ENCODE measurements around the gene ZNF527. TPM values are rescaled to one million over a fixed set of nuclear protein-coding genes. Genes with fewer than 3 reads are reported as not detected.
A peak's percentile ranks its signal among the peaks of the same experiment; 100 is the strongest.

ZNF527 gene
- total and polyA plus RNA-seq, 9 of the 15 experiments (the other 6 are each of a cell fraction or from before 2014, with no cell fraction given), result 0.18 to 1.4 (median 0.86) TPM

DNA sequence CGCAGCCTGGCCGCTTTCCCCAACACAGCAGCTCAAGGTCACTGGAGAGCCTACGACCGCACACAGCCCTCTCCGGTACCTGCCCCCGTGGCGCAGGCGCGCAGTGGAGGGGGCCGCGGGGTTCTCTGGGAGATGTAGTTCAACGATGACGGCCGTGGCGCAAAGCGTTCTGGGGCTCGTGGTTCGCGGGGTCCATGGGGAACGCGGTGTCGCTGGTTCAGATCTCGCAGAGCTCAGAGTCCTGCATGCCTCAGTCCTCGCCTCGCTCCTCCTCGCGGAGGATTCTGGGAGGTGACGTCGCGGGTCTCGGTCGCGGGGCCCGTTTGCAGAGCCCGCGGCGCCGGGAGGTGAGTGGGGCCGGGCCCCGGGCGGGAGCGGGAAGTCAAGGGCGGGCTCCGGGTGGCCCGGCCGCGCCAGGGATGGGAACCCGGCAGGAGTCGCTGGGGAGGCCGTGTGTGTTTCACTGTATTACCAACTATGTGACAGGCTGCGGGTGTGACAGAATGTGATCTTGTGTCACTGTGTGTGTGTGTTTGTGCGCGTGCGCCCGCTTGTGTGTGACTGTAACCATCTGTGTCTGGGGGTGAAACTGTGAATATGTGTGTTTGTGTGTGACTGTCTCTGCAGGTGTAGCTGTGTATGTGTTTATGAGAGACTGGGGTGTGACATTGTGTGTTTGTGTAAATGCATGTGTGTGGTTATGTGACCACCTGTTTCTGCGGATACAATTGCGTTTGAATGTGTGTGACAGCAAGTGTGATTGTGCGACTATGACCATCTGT is at the start of gene ZNF527 (continued):
- TF ChIP-seq CTCF (IDR thresholded peaks at IDR 0.05 in 2 of 3, conservative IDR thresholded peaks at IDR 0.05 in 1 of 3; ENCODE audit: insufficient read depth in 2 of 3, low read depth in 1 of 3, low read length in 3 of 3) (no peak), ZNF134 (CRISPR knock-in tag; conservative IDR thresholded peaks at IDR 0.05) (no peak), TAL1 (IDR thresholded peaks at IDR 0.05) (no peak), GMEB1 (CRISPR knock-in tag; IDR thresholded peaks at IDR 0.05) (peak; percentile 56; the same call in 1 of the 2 replicates), THRAP3 (IDR thresholded peaks at IDR 0.05; ENCODE audit: borderline replicate concordance) (no peak), EP400 (IDR thresholded peaks at IDR 0.05) (no peak), DEAF1 (CRISPR knock-in tag; IDR thresholded peaks at IDR 0.05) (no peak), POLR2H (tag; IDR thresholded peaks at IDR 0.05; ENCODE audit: low read depth) (0 out of 2 replicates have a peak, but pooled peaks have one; percentile 49), CHD2 (IDR thresholded peaks at IDR 0.05; ENCODE audit: low read depth, low read length) (peak; percentile 70), EGR1 (conservative IDR thresholded peaks at IDR 0.05) (no peak), CBX2 (IDR thresholded peaks at IDR 0.05; ENCODE audit: insufficient read depth, low read length, poor library complexity, severe bottlenecking) (no peak), MEIS2 (IDR thresholded peaks at IDR 0.05; ENCODE audit: partially characterized antibody) (peak; percentile 24), ZNF263 (CRISPR knock-in tag; IDR thresholded peaks at IDR 0.05; ENCODE audit: borderline replicate concordance) (no peak), ZNF583 (CRISPR knock-in tag; IDR thresholded peaks at IDR 0.05) (0 out of 2 replicates have a peak, but pooled peaks have one; percentile 30), CHD1 (IDR thresholded peaks at IDR 0.05; ENCODE audit: low read length) (no peak), ZNF3 (CRISPR knock-in tag; IDR thresholded peaks at IDR 0.05) (no peak), MNT (conservative IDR thresholded peaks at IDR 0.05) (0 out of 4 replicates have a peak, but pooled peaks of 1 of the 2 experiments have one; percentile 34), YBX1 (IDR thresholded peaks at IDR 0.05) (no peak)
- TF ChIP-seq, protein P1, sequence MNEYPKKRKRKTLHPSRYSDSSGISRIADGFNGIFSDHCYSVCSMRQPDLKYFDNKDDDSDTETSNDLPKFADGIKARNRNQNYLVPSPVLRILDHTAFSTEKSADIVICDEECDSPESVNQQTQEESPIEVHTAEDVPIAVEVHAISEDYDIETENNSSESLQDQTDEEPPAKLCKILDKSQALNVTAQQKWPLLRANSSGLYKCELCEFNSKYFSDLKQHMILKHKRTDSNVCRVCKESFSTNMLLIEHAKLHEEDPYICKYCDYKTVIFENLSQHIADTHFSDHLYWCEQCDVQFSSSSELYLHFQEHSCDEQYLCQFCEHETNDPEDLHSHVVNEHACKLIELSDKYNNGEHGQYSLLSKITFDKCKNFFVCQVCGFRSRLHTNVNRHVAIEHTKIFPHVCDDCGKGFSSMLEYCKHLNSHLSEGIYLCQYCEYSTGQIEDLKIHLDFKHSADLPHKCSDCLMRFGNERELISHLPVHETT (CRISPR knock-in tag; conservative IDR thresholded peaks at IDR 0.05 in 1 of 2, IDR thresholded peaks at IDR 0.05 in 1 of 2), result peak in 1 of 2 experiments; percentile 54; a peak in 1 of 4 replicates

All from K562 (cell line).